K562 (cell line): ENCODE measurements around the gene DNASE2. TPM values are rescaled to one million over a fixed set of nuclear protein-coding genes. Genes with fewer than 3 reads are reported as not detected.

ENCODE experiments used
- BRD4 ChIP-seq: fragments of 200-600 bp; sonication (generic); IDR thresholded peaks from 2 replicates; pipeline ENCODE4 v1.6.1; 2017; ENCODE audit warnings: inconsistent platforms
- CGGBP1 ChIP-seq: fragments of 250-450 bp; sonication (Bioruptor Pico); IDR thresholded peaks from 2 replicates; pipeline ENCODE4 v1.9.0; 2021; ENCODE audit warnings: mild to moderate bottlenecking
- CTCF ChIP-seq, 3 experiments: IDR thresholded peaks in 2 of 3; conservative IDR thresholded peaks in 1 of 3; 2 replicates each; pipeline ENCODE4 v1.5.1; 2011 to 2012; ENCODE audit warnings: low read length in 3 of 3, mild to moderate bottlenecking in 3 of 3, control low read depth in 2 of 3, improper control_type of control experiment in 1 of 3, inconsistent platforms in 1 of 3, low read depth in 1 of 3, mixed read lengths in 1 of 3, moderate library complexity in 1 of 3; ENCODE audit not compliant: insufficient read depth in 2 of 3
- GMEB1 ChIP-seq: fragments of 250-450 bp; sonication (Bioruptor Pico); IDR thresholded peaks from 2 replicates; pipeline ENCODE4 v1.4.0; 2020; ENCODE audit warnings: mild to moderate bottlenecking
- HNRNPLL ChIP-seq: fragments of 200-400 bp; formaldehyde crosslinking; IDR thresholded peaks from 2 replicates; pipeline ENCODE4 v1.6.1; 2017; ENCODE audit warnings: low read length, low read depth, mild to moderate bottlenecking; ENCODE audit not compliant: poor library complexity, severe bottlenecking
- MEIS2 ChIP-seq: fragments of 450-650 bp; IDR thresholded peaks from 2 replicates; pipeline ENCODE4 v1.6.1; 2014; ENCODE audit warnings: mild to moderate bottlenecking; ENCODE audit not compliant: partially characterized antibody
- MNT ChIP-seq, 2 experiments: fragments of 450-650 bp; conservative IDR thresholded peaks; 2 replicates each; pipeline ENCODE4 v1.6.1; 2017; ENCODE audit warnings: mild to moderate bottlenecking in 2 of 2, moderate library complexity in 2 of 2
- NONO ChIP-seq, 2 experiments: fragments of 200-400 bp in 1 of 2; fragments of 450-650 bp in 1 of 2; formaldehyde crosslinking in 1 of 2; IDR thresholded peaks; 2 replicates each; pipeline ENCODE4 v1.6.1; 2017; ENCODE audit warnings: low read depth in 2 of 2, mild to moderate bottlenecking in 2 of 2, moderate library complexity in 2 of 2, low read length in 1 of 2
- PHF8 ChIP-seq: fragments of 200-600 bp; sonication (generic); IDR thresholded peaks from 2 replicates; pipeline ENCODE4 v1.6.1; 2012; ENCODE audit warnings: mixed run types, mild to moderate bottlenecking, inconsistent platforms, low read length, moderate library complexity, borderline replicate concordance
- RAD21 ChIP-seq, 2 experiments: fragments of 250-450 bp in 1 of 2; fragments of 450-650 bp in 1 of 2; sonication (Bioruptor Pico) in 1 of 2; formaldehyde crosslinking in 1 of 2; IDR thresholded peaks in 1 of 2; conservative IDR thresholded peaks in 1 of 2; 2 replicates each; pipeline versions ENCODE4 v1.4.0 to v1.8.0; 2020 to 2022; ENCODE audit warnings: mild to moderate bottlenecking in 2 of 2, moderate library complexity in 1 of 2
- RFX5 ChIP-seq: IDR thresholded peaks from 2 replicates; pipeline ENCODE4 v1.6.1; 2011; ENCODE audit warnings: low read depth, mild to moderate bottlenecking, improper control_type of control experiment, low read length
- STAG1 ChIP-seq: sonication (generic); formaldehyde crosslinking; IDR thresholded peaks from 2 replicates; pipeline ENCODE4 v1.5.0; 2020; ENCODE audit warnings: missing genetic modification reagents, borderline replicate concordance
- TFAP4 ChIP-seq: sonication (generic); formaldehyde crosslinking; IDR thresholded peaks from 2 replicates; pipeline ENCODE4 v1.8.0; 2022; ENCODE audit warnings: missing genetic modification reagents, mild to moderate bottlenecking, moderate library complexity, borderline replicate concordance
- ZFPM2 ChIP-seq: fragments of 250-450 bp; sonication (Bioruptor Pico); IDR thresholded peaks from 2 replicates; pipeline ENCODE4 v1.5.1; 2022; ENCODE audit warnings: mild to moderate bottlenecking
- ZNF507 ChIP-seq: conservative IDR thresholded peaks from 2 replicates; pipeline ENCODE4 v1.6.1; 2017; ENCODE audit warnings: missing genetic modification characterization, missing compliant biosample characterization
- ZNF740 ChIP-seq, 3 experiments: fragments of 200-800 bp in 1 of 3; sonication (Bioruptor generic) in 1 of 3; sonication (generic) in 1 of 3; formaldehyde crosslinking in 1 of 3; IDR thresholded peaks; 2 replicates each; pipeline versions ENCODE4 v1.6.1 to v1.8.0; 2016 to 2022; ENCODE audit warnings: mild to moderate bottlenecking in 2 of 3, missing compliant biosample characterization in 2 of 3, missing genetic modification characterization in 2 of 3, missing genetic modification reagents in 1 of 3
- polyA plus RNA-seq, 8 experiments: library from polyadenylated mRNA; depleted of rRNA in 4 of 8; stranded (reverse) in 5 of 8; unstranded in 3 of 8; fragments of >200 nt; fragmentation: Nextera tagmentation in 2 of 8; fragmentation: Illumina TruSeq in 1 of 8; extraction: Ambion mirVana in 2 of 8; extraction: Trizol in 1 of 8; gene quantifications; 2 replicates each; pipeline versions ENCODE4 v1.2.1 to v1.2.3, GENCODE V29; 2011 to 2014; ENCODE audit warnings: inconsistent platforms in 1 of 8, missing spikeins in 1 of 8
- total RNA-seq, 7 experiments: library from RNA; depleted of rRNA in 6 of 7; stranded (reverse); fragments of >200 nt in 6 of 7; fragmentation: Illumina TruSeq in 2 of 7; extraction: Trizol in 2 of 7; gene quantifications; 2 replicates each; pipeline versions ENCODE4 v1.2.1 to v1.2.3, GENCODE V29; 2011 to 2021; ENCODE audit warnings: low replicate concordance in 1 of 7

The DNASE2 gene
- total and polyA plus RNA-seq, 9 of the 15 experiments (the other 6 are each of a cell fraction or from before 2014, with no cell fraction given), result 4.4 to 27.0 (median 20.2) TPM

GRCh38 chr19:12838182-12838885, 42.9 kb downstream of the DNASE2 start, which contains the start of gene MAST1 (continued):
- TF ChIP-seq STAG1 (CRISPR knock-in tag) (no peak), BRD4 (no peak), ZNF740 (CRISPR knock-in tag; IDR thresholded peaks at IDR 0.05) (no peak), ZNF740 (tag; IDR thresholded peaks at IDR 0.05) (0 out of 4 replicates have a peak, but pooled peaks of 1 of the 2 experiments have one; percentile 30), ZNF507 (tag) (no peak), HNRNPLL (peak; percentile 29), CTCF (IDR thresholded peaks at IDR 0.05 in 2 of 3, conservative IDR thresholded peaks at IDR 0.05 in 1 of 3; ENCODE audit: insufficient read depth in 2 of 3, low read depth in 1 of 3, low read length in 3 of 3) (peak; percentile 30 to 77 (median 66); a peak in 5 of 6 replicates), NONO (IDR thresholded peaks at IDR 0.05; ENCODE audit: low read depth in 2 of 2, low read length in 1 of 2) (peak in 1 of 2 experiments; percentile 60; a peak in 1 of 4 replicates), MEIS2 (peak; percentile 1), RFX5 (no peak), TFAP4 (CRISPR knock-in tag) (peak; percentile 53), ZFPM2 (no peak), MNT (conservative IDR thresholded peaks at IDR 0.05) (0 out of 4 replicates have a peak, but pooled peaks of 1 of the 2 experiments have one; percentile 22), RAD21 (CRISPR knock-in tag; conservative IDR thresholded peaks at IDR 0.05 in 1 of 2, IDR thresholded peaks at IDR 0.05 in 1 of 2) (0 out of 4 replicates have a peak, but pooled peaks of 1 of the 2 experiments have one; percentile 34), CGGBP1 (CRISPR knock-in tag) (no peak), PHF8 (peak; percentile 39; the same call in 1 of the 2 replicates), GMEB1 (CRISPR knock-in tag) (0 out of 2 replicates have a peak, but pooled peaks have one; percentile 23)
